NCI-H146 (cell line): ENCODE results near the gene INPP4A.

Experiments used
- DNase-seq: peaks from one replicate; lab custom pipeline; 2025; lab: John Stamatoyannopoulos, UW

The INPP4A gene

DNA sequence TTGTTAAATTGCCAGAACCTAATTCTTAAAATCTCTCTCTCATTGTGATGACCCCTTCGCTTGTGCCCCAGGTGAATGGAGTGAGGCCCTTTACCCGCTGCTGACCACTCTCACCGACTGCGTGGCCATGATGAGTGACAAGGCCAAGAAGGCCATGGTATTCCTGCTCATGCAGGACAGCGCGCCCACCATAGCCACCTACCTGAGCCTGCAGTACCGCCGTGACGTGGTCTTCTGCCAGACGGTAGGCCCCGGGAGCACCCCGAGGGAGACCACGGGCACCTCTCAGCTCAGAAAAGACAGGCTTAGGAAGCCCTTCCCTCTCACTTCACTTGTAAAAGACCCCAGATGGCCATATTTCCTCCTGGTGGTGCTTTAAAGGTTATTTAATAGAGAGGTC is 118.7 kb downstream of the INPP4A start:
- no peak for DNase-seq

DNA sequence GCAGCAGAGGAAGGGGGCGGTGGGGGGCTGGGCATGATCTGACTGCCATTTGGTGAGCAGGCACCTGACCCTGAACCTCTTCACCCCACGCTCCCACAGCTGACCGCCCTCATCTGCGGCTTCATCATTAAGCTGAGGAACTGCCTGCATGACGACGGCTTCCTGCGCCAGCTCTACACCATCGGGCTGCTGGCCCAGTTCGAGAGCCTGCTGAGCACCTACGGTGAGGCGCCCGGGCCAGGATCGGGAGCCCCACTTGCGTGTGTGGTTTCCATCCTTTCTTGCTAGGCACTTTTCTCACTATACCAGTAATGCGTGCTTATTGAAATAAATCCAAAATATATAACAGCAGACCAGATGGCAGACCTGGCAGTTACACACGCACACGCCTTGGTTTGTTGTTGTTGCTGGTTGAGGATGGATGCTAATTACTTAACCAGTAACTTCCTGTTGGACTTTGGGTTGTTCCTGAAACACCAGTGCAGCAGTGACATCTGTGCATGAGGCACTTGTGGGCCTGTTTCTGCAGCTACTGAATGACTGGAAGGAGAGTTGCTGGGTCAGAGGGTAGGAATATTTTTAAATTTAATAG is 120.0 kb downstream of the INPP4A start:
- no peak for DNase-seq

DNA sequence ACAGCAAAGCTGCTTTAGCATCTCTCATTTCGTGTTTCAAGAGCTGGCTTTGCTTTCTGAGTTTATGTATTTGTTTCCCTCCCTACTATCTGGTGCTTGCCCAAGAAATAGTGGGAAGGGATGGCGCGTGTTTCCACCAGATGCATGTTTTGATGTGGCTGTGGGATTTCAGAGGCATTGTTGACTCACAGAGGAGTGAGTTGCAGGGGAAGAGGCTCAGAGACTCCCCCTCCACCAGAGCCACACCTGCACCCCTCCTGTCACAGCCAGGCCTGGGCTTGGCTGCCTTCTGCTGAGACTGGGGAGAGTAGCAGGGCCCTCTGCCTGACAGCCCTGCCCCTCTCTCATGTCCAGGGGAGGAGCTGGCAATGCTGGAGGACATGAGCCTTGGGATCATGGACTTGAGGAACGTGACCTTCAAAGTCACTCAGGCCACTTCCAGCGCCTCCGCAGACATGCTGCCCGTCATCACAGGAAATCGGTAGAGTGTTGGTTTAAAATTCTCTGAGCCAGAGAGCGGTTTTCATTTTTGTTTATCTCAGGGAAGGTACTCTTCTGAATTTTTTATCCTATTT is 120.7 kb downstream of the INPP4A start:
- no peak for DNase-seq

DNA sequence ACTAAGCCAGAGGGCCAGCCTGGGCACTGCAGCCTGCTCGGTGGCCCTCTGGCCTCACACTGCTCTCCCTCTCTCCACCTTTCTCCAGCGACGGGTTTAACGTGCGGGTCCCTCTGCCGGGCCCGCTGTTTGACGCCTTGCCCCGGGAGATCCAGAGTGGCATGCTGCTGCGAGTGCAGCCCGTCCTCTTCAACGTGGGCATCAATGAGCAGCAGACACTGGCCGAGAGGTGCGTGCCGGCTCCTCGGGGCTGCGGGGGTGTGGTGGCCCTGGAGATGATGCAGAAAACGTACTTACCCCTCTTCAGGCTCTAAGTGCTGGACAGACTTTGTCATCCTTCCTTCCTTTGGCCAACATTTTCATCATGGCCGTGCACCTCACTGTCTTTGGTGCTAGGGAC is 121.3 kb downstream of the INPP4A start:
- DNase-seq: no peak

DNA sequence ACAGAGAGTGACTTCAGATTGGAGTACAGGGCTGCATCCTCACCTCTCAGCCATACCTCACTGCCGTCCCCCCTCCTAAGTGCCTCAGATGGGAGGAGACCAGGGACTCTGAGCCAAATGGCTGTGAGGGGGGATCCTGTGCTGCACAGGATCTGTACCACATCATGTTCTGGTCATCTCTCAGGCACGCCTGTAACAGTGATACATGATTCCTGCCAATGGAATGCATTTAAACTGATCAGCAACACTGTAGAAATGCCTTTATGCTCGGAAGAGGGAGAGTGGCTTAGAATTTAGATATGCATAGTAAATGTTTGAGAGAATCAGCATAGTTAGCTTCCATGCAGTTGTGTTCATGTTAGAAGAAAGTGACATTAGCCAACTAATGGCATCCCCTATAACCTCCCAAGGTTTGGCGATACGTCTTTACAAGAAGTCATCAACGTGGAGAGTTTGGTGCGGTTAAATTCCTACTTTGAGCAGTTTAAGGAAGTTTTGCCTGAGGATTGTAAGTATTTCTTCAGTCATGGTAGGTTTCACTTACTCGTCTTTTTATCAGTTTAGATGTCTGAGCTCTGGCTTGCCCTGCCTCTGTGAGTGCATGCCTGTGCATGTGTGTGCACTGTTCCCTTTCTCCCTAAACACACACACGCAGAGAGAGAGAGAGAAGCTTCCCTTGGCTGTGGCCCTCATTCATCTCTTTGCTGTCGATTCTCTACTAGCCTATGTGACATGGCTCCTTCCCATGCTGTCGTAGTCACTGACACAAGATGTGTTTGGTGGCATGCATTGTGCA is 123.7 kb downstream of the INPP4A start:
- DNase-seq: no peak

DNA sequence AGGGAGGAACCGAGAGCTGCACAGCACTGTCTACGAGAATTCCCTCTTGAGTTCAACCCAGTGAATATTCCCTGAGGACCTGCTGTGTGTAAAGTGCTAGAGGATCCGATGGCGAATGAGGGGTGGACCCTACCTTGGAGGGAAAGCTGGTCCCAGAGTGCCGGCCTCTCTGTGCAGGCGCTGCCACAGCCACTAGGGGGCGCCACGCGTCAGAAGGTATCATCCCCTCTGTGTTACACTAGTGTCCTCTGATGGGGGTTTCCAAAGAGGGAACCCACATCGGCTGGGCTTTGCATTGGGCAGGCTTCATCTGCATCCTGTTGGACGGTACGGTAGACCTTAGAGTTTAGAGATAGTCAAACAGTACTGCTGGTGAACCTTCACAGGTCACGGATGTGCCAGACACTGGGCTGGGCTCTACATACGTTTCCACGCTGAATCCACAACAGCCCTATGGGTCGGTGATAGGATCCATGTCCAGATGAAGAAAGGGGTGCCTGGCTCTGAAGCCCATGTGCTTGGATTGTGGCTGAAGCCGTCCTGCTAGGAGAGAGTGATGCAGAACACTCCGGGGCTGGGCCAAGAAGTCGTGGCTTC is 124.6 kb downstream of the INPP4A start:
- no peak for DNase-seq

DNA sequence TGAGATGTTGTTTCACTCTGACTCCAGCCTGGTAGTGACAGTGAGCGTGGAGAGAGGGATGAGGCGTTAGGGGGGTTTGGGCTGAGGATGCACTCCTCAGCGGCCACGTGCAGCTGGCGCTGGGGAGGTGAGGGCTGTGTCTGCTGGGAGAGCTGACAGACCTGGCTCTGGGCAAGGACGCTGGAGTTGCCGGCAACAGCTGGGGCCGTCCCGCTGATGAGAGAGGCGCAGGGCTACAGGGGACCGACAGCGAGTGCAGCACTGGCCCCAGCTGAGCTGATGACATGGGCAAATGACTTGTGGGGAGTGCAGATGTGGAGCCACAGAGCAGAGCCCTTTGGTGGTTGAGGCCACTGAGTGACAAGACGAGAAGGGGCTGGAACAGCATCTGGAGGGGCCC is 125.3 kb downstream of the INPP4A start:
- no peak for DNase-seq

DNA sequence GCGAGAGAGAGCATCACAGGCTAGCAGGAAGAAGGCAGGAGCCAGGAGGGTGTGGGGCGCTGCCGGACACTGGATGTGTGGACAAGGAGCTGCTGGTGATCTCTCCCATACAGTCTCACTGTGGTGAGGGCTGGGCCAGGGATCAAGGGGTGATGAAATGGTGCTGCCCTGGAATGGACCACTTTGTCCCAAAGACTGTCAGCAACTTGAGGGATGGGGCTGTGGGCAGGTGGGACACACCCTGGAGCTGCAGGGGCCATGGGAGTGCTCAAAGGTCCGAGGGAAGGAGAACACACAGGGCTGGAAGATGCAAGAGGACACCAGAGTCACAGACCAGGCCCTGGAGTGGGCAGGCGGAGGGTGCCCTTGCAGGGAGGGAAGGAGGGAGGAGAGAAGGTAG is 125.7 kb downstream of the INPP4A start:
- DNase-seq: no peak

DNA sequence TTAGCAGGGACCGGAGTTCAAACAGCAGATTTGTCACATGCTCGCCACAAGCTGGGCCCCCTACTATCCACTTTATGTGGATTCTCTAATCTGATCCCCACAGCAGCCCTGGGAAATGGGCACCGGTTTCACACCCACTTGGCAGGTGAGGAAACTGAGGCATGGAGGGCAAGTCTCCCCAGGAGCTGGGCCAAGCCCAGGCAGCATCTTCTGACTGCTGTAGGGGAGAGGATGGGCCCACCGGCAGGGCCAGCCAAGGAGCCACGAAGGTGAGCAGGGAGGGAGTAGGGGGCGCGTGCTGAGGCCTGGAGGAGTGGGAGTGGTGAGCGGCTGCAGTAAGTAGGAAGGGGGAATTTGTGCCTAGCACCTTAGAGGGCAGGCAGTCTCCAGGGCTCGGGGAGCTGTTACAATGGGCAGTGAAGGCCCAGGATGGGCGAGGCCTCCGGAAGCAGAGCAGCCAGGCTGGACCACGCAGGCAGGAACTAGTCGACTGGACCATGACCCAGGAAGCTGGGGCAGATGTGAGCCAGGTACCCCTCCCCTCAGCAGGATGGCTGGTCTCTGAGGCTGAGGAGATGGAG is 126.6 kb downstream of the INPP4A start:
- no peak for DNase-seq

DNA sequence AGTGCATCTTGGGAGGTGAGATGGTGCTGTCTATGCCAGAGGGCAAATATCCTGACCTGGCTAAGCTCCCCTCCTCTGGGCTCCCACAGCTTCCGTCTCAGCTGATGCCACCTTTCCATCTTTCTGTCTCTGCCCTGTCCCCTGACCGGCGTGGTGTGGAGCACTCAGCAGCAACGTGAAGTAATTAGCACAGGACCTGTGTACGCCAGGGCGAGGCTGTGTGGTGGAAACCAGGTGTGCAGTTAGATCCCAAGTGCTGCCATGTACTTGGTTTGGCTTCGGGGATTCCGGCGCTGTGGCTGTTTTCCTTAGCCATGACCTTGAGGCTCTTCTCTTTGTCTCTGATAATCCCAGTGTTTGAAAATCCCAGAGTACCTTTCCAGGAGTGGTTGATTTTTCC is 127.1 kb downstream of the INPP4A start:
- DNase-seq: no peak

DNA sequence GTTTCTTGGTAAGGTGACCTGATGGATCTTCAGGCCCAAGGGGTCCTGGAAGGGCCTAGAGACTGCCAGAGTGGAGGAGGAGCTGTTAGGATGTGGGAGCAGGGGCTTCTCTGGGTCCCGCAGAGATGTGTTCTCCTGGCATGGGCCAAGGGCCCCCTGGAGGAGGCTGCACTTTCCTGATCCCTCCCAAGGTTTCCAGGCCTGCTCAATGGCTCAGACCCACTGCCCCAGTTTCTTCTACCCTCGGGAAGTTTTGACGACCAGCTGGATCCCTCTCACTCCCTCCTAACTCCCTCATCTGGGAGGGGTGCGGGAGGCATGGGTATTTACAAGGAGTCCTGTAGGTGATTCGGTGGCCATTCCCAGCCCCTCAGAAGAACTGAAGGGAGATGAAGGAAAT is 127.6 kb downstream of the INPP4A start:
- no peak for DNase-seq

DNA sequence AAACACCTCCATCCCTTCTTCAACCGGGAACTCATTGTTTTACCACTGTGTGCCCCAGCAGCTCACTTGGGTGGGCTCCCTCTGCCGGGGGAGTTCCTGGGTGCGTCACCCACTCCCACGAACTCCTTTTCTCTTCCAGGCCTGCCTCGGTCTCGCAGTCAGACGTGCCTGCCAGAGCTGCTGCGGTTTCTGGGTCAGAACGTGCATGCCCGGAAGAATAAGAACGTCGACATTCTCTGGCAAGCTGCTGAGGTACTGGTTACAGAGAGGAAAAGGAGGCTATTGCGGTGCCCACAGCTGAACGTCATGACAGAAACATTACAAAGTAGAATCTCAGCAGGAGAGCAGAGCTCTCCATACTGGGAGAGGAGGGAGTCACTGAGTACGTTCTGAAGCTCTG is 128.0 kb downstream of the INPP4A start:
- no peak for DNase-seq

DNA sequence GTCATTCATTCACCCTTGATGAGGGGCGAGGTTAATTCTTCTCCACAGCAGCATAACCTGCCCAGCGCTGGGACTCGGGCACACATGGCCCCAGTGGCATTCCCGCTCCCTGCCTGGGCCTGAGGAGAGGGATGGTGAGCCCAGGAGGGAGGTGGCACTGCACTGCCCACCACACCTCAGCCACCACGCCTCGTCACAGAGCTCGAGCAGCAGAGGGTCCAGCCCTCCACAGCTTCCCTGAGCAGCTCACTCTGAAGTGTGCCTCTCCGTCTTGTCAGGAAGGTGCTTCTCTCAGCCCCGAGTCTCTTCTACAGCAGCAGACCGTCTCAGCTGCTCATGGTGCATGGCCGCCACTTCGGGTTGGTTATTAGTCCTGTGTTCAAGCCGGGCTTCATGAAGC is 128.8 kb downstream of the INPP4A start:
- no peak for DNase-seq

DNA sequence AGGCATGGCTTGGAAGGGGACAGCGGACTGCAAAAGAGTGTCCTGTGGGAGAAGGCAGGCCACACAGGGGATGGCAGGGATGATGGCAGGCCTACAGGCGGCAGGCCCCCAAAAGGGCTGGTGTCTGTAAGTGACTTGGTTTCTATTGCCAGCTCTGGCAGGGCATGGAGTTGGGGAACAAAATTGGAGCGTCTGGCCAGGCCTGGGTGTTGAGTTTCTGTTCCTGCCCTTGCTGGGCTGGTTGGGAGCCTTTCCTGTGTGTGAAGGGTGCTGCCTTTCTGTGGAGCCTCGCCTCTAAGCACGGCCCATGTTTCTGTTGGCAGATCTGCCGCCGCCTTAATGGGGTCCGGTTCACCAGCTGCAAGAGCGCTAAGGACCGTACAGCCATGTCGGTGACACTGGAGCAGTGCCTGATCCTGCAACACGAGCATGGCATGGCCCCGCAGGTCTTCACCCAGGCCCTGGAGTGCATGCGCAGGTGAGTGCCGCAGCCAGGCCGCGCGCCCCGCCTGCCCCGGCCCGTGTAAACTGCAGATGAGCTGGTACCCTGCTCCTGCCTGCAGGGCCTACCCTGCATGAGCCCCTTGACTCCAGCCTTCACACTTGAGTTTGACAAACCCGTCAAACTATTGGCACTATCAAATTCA is 132.1 kb downstream of the INPP4A start:
- no peak for DNase-seq

DNA sequence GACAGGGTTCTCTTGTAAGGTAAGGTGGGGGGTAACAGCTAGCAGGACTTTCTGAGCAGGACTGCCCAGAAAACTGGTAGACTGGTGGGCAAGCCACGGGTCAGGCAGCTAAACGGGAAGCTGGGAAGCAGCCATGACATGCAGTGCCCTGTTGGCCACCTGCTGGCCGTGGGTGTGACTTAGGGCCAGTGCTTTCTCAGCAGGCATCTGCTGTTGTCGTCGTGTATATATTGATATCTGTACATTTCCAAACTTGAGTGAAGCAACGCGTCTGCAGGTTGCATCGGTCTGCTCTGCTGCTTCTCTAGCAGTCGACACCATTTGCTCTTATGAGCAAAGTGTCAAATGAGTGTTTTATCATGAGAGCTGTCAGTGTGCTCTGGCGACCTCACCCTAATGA is 132.7 kb downstream of the INPP4A start:
- DNase-seq: no peak

DNA sequence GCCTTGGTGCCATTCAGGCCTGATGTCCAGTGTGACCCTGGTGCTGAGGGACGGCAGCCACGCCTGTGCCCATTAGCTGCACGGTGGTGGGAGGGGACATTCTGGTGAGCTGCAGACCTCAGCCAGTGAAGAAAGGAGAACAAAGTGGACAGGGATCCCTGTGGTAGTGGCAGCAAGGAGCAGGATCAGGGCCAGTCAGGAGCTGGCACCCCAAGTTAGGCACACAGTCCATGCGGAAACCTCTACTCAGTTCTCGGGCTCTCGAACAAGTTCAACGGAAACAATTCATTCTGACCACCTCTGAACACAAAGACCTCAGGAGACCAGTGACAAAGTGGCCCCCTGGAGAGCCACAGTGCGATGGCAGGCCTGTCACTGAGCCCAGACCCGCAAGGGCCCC is 133.6 kb downstream of the INPP4A start:
- DNase-seq: no peak

DNA sequence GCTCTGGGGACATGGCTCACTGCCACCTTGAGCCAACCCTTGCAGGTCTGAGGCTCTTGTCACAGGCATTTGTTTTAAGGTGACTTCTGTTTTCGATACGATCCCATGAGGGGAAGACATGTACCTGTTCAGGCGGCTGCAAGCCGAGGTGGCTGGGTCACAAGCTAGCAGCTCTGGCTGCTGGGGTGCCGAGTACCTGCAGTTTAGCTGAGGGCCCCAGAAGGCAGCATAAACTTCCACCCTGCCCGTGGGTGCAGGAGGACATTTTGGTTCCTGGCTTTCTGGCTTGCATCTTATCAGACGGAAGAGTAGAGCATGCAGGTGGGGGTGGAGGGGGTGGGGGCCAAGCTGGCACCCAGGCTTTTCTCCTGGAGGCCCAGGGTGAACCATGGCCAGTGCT is 135.3 kb downstream of the INPP4A start:
- DNase-seq: no peak

DNA sequence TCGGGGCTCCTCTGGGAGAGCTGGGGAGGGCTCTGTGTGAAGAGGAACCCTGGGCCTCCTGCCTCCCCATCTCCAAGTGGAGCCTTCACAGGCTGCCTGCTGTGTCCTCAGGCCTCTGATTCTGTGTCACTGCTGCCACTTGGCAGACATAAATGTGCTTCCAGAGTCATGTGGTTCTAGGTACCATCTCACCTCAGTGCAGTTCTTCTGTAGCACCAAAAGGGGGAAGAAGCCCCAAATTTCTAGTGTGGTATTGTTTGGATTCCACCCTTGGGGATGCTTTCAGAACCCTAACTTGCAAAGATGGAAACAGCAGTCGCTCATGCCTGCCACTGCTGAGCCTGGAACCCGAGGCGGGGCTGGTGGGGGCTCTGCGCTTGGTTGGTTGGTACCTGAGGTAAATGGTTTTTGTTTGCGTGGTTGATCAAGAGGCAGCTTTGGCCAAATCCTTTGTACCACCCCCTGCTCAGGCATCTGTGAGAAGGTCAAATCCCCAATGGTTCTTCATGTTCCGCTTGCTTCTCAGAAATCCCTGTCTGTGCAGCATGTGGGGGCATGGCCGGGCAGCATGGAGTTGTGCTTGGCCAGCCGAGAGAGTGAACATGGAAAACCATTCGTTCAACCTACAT is 136.1 kb downstream of the INPP4A start:
- no peak for DNase-seq

DNA sequence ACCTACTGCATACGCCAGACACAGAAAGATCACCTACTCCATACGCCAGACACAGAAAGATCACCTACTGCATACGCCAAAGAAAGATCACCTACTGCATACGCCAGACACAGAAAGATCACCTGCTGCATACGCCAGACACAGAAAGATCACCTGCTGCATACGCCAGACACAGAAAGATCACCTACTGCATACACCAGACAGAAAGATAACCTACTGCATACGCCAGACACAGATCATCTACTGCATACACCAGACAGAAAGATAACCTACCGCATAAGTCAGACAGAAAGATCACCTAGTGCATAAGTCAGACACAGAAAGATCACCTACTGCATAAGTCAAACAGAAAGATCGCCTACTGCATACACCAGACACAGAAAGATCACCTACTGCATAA is 137.9 kb downstream of the INPP4A start:
- no peak for DNase-seq

DNA sequence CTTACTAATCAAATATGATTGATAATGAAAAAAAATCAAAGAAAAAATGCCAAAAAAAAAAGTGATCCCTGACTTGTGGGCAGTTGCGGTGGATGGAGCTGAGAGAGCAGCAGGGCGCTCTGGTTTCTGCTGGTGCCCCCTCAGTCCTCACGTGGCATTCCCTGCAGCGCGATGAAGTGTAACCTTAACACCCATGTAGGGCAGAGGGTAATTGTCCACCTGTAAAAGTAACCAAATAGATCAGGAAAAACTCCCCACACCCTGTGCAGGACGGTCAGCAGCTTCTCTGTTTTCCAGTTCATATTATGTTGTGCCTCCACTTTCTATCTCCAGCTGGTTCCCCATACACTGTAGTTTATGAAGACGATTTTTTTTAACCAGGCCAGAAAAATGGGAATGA is 138.6 kb downstream of the INPP4A start:
- peak; percentile 82 for DNase-seq

DNA sequence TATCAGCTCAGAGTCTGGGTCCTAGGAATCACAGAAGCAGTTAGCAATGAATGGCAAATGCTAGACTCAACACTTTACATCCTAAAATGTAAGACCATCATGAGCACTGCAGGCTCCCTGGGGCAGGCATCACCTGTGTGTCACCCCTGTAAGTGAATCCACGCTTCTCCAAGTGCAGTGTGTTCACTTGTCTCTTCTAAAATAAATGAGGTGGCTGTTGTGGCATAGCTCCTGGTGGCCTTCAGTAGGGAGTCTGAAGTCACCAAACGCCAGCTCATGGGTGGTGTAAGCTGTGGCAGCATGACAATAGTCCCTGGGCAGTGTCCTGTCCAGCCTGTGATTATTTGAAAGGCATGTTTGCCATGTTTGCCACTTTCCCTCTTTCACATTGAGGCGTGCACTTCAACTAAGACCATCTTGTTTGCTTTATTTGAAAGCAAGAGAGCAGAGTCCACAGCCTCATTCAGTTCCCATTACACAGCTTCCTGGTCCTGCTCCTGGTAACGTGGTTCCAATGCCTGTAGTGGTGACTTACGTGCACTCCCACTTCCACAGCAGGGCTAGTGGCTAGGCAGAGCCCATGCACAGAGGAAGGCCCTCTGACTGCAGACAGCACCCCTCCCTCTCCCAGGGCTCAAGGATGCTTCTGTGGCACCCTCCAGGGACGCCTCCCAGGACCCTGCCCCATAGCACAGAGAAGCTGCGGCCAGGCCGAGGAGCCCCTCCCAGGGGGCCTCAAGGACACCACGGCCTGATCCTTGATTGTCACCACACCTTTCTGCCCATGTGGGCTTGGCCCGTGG is 139.4 kb downstream of the INPP4A start:
- DNase-seq: peak; percentile 65
